GM20431 (cell line): ENCODE results near the gene SLC6A19.
"Not testable (repeated sequence)": the region's sequence is repeated elsewhere in the genome, so short reads cannot be mapped to it uniquely, and the experiment has no call there.

Source experiments
- in situ Hi-C: fragments of 300-500 bp; cut with MseI, MboI; formaldehyde crosslinking; loops from one replicate; pipeline ENCODE4 v1.15.0; 2020; ENCODE audit warnings: low sequenced_read_pairs; ENCODE audit not compliant: unreplicated experiment

The SLC6A19 gene

DNA sequence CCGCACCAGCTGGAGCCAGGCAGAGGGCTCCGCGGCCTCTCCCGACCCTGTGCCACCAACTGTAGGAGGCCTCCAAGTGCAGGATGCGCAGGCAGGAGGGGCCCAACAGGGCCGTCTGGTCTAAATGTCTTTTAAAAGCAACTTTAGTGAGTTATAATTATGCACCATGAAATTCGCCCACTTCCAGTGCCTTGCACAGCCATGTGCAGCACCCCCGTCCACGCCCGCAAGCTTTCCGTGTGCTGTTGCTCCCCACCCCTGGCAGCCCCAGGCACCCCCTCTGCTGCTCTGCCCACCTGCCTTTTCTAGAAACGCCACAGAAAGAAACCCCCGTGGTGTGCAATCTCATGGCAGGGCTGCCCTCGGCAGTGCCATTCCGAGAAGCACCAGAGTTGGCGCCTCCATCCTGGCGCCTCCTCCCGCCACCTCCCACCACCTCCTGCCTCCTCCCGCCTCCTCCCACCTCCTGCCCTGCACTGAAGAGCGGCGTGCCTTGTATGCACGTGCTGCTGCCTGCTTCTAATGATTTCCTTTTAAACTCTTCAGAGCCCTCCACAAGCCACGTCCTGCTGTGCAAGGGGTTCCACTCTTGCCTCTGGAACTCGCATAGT is 16.3 kb downstream of the SLC6A19 start:
- in situ Hi-C loops, result no loop called here

DNA sequence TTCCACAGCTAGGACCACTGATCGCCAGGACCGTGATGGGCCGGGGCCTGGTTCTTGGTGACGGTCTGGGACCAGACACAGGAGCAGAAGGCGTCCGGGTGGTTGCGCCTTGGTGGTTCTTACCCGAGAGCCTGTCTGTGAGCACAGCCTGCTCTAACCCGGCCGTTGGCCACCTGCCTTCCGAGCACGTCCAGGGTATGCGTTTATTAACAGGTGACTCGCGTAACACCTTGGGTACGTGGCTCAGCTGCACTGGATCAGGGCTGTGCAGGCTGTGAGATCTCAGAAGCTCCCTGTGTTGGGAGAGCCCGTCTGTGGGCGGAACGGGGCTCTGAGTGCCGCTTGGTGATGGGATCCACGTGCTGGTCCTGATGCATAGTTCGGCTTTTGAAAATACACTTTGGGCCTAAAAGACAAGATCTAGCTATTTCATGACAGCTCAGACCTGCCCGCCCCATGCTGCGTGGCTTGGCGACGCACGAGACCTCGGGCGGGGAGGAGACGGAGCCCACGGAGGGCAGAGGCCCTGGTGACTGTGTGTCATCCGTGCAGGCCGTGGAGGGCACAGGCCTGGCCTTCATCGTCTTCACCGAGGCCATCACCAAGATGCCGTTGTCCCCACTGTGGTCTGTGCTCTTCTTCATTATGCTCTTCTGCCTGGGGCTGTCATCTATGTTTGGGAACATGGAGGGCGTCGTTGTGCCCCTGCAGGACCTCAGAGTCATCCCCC is 17.1 kb downstream of the SLC6A19 start:
- in situ Hi-C loops, result no loop called here

DNA sequence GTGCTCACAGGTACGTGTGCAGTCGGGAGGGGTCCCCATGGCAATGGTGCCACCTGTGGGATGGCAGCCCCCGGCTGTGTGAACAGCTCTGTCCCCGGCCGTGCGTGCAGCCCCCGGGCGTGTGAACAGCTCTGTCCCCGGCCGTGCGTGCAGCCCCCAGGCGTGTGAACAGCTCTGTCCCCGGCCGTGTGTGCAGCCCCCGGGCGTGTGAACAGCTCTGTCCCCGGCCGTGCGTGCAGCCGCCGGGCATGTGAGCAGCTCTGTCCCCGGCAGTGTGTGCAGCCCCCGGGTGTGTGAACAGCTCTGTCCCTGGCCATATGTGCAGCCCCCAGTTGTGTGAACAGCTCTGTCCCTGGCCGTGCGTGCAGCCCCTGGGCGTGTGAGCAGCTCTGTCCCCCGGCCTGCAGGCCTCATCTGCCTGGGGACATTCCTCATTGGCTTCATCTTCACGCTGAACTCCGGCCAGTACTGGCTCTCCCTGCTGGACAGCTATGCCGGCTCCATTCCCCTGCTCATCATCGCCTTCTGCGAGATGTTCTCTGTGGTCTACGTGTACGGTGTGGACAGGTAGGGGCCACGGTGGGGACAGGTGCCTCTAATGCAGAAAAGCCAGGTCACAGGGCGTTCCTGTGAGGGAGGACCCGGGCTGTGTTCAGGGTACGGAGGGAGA is 17.8 kb downstream of the SLC6A19 start:
- in situ Hi-C loops, result no loop called here

DNA sequence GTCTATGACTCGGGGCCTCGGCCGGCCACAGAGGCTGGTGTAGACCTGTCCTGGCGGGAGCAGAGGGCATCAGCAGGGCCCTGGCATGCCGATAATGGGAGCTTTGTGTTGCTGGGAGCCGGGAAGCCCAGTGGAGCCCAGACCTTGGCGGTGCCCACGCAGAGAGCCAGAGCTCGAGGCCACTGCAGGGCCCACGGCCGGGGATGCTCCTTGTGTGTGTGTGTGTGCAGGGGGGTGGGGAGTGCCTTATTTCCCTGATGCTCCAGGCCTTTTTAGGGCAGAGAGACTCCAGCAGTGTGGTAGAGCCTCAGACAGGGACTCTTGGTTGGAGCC is 18.3 kb downstream of the SLC6A19 start:
- in situ Hi-C loops, result no loop called here

DNA sequence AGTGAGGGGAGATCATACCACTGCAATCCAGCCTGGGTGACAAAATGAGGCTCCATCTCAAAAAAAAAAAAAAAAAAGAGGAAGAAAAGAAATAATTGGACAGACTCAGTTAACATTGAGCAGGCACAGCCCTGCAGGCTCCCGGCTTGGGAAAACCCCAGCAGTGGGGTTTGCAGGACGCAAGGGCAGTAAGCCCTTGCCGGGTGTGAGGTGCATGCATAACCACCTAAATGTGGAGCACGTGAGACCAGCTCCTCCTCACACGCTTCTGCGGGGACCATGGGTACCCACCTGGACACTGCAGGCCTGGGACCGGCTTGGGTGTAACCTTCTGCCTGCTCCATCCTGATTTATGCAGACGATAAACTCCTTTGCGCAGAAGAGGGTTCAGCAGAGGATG is 19.0 kb downstream of the SLC6A19 start:
- in situ Hi-C loops, result no loop called here

DNA sequence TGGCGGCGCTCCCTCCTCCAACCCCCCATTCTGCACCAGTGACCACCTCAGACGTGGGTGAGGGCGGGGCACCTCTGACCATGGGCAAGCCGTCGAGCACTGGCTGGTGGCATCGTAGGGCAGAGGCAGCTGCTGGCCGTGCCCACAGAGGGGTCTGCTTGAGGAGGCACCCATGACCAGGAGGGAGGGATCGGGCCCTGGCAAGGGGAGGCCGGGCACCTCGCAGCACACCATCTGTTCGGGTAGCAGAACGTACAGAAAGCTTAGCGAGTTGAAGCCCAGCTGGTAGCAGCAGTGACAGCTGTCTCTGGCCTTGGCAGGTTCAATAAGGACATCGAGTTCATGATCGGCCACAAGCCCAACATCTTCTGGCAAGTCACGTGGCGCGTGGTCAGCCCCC is 19.4 kb downstream of the SLC6A19 start:
- in situ Hi-C loops, result no loop called here

DNA sequence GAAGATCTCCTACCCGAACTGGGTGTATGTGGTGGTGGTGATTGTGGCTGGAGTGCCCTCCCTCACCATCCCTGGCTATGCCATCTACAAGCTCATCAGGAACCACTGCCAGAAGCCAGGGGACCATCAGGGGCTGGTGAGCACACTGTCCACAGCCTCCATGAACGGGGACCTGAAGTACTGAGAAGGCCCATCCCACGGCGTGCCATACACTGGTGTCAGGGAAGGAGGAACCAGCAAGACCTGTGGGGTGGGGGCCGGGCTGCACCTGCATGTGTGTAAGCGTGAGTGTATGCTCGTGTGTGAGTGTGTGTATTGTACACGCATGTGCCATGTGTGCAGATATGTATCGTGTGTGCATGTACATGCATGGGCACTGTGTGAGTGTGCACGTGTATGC is 20.3 kb downstream of the SLC6A19 start:
- in situ Hi-C loops, result no loop called here

DNA sequence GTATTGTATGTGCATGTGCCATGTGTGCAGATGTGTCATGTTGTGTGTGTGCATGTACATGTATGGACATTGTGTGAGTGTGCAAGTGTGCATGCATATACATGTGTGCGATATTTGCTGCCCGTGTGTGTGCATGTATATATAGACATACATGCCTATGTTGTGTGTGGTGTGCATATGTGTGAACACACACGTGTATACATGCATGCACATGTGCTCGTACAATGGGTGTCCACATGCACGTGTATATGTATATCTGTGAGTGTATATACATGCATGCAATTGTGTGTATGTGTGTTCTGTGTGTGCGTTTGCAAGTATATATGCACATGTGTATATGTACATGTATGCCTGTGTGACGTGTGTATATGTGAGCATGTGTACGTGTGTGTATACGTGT is 20.8 kb downstream of the SLC6A19 start:
- in situ Hi-C loops, result no loop called here

DNA sequence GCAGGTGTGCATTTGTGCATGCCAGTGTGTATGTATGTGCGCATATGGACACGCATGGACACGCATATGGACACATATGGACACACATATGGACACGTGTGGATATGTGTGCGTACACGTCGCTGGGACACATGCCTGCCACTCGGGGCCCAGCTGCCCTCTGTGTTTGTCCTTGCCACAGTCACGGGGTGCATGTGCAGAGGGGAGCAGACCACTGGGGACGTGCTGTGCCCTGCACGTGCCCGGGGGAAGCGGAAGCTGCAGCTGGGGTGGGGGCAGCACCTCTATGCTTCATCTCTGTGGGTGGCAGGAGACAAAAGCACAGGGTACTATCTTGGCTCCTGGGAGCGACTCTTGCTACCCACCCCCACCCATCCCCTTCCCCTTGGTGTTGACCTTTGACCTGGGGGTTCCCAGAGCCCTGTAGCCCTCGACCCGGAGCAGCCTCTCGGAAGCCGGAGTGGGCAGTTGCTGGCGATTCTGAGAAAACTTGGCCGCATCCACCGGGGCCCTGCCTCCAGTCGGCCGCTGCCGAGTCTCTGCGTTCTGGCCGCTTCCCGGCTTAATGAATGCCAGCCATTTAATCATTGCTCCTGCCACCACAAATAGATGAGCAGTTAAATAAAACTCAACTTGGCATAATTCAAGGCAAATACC is 21.4 kb downstream of the SLC6A19 start:
- in situ Hi-C loops, result no loop called here

DNA sequence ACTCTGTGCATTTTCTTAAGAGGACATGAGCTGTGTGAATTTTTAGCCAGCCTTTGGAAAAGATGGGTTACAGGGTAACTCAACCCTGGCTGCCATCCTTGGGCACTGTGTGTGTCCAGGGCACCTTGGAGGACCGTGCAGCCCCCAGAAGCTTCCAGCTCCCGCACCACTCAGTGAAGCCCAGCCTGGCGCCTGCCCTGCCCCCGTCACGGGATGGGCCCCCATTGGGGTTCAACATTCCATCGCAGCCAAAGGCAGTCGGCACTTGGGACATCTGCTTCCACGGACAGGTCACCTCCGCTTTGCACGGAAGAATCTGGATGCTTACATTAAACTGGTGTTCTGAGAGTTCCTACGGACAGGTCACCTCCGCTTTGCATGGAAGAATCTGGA is 21.9 kb downstream of the SLC6A19 start:
- in situ Hi-C loops, result no loop called here

DNA sequence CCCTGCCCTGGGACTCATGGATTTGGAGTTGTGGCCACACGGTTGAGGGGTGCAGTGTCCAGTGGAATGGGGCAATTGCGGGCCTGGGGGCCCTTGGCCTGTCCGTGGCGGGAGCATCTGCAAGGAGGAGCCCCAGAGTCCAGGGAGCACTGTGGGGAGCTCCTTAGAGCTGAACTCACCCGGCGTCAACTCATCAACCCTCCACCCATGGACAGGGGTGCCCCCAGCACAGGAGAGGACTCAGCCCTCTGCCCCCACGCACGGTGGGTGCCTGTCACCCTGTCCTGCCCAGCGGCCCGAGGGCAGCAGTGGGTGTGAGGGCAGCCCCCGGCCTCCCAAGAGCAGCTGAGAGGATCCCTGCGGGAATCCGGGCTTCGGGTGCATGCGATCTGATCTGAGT is 23.2 kb downstream of the SLC6A19 start:
- in situ Hi-C loops, result no loop called here

DNA sequence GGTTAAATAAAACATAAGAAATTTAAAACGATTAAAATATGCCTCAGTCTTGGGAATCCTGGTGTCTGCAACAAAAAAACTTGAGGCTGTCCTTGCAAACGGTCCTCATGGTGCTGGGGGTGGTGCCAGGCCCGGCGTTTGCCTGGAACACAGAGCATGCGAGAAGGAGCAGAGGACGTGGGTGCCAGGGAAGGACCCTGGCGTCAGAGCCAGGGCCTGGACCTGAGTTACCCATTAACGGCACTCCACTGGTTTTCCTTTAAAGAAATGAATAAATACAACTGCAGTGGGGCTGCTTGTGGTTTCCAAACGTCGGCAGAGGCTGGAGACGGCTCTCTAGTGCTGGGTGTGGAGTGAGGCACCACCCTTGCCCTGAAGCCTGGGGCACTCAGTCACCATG is 23.7 kb downstream of the SLC6A19 start, which contains the start of gene SLC6A18:
SLC6A18 (plus strand) TSS at position 301 of the 400 bp plus-strand sequence; CDS start at position 398, 97 bp downstream.
- in situ Hi-C loops, result no loop called here

DNA sequence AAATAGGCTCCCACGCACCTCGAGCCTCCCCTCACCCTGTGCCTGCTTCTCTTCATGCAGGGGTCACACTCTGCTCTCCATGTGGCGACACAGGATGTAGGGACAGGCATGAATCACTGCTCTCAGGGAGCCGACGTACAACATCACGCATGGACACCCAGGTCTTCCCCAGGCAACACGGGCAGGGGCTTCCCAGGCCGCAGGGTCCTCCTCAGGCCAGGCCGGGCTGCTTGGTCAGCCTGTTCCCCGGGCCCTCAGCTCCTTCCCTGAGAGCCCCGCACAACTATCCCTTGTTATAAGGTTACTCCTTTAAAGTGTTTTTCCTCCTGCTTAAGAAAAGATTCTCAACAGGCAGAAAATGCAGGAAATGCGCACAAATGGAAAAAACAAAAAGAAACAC is 24.8 kb downstream of the SLC6A19 start:
- in situ Hi-C loops, result no loop called here

DNA sequence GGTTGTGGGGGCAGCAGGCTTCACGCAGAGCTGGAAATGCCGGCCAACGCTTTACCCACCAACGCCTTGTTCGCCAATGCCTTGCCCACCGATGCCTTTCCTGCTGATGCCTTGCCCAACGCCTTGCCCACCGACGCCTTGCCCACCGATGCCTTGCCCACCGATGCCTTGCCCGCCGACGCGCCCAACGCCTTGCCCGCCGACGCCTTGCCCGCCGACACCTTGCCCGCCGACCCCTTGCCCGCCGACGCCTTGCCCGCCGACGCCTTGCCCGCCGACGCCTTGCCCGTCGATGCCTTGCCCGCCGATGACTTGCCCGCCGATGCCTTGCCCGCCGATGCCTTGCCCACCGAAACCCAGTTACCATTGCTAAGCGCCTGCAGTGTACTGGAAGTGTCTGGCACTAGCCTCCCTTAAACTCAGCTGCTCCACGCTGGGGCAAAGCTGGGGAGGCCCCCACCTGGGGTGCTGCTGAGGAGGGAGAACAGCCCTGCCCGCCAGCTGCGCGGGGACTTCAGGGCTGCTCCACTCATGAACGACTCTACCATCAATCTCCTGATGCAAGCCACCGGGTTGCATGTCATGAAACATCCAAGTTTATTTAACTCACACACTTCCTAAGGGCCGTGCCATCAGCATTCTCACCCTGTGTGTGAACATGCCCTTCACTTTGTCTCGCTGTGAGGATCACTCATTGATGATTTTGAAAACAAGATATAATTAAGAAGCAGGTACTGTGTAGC is 25.6 kb downstream of the SLC6A19 start:
- in situ Hi-C loops, result no loop called here

DNA sequence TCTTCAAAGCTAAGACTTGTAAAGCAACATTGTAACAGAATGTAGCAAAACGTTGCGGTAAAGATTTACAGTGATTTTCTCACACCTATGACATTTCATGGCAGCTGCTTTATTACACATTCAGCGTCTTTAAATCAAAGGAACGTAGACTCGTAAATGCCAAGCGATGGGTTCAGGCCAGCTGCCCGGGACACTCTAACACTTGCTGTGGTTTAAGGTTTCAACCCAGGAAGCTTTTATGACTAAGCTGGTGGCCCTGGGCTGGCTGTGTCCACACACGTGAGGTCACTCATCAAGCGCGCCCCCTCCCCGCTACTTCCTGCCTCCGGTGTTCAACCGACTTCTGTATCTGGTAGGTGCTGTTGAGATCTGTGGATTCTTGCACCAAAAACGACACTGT is 26.3 kb downstream of the SLC6A19 start:
- in situ Hi-C loops, result no loop called here

DNA sequence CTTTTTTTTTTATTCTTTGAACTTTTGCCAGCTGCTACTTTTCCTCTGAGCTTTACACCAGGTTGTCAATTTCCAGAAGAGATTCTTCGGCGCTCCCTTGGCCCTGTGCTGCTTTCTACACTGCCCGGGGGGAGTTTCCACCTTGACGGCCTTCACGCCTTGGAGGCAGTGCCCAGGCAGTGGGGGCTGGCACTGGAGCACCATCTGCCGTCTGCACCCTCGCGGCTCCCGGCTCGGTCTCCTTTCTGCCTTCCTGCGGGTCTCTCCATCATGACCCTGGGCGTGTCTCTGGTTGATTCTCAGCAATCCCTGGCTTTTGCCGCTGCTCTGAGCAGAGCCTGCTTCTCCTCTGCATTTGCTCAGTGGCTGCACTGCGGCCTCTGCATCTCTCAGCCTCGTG is 26.7 kb downstream of the SLC6A19 start:
- in situ Hi-C loops, result no loop called here

DNA sequence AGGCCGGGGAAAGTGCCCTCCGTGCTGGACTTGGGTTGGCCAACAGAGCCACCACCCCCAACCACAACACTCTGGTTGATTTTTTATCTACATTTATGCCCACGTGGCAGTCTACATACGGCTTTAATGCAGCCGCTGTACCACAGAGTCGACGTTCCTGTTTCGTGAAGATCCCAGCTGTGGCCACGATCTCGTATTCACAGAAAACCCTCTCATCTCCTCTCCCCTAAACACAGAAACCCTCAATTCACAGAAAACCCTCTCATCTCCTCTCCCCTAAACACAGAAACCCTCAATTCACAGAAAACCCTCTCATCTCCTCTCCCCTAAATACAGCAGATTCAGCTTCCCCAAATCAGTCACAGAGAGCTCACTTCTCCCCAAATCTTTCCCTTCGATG is 27.6 kb downstream of the SLC6A19 start:
- in situ Hi-C loops, result not testable (repeated sequence)

DNA sequence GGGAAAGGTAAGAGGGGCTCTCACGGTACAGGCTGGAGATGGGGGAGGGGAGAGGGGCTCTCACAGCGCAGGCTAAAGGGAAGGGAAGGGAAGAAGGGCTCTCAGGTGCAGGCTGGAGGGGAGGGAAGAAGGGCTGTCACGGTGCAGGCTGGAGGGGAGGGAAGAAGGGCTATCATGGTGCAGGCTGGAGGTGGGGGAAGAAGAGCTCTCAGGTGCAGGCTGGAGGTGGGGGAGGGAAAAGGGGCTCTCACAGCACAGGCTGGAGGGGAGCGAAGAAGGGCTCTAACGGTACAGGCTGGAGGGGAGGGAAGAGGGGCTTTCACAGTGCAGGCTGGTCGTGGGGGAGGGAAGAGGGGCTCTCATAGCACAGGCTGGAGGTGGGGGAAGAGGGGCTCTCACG is 28.4 kb downstream of the SLC6A19 start:
- in situ Hi-C loops, result no loop called here

DNA sequence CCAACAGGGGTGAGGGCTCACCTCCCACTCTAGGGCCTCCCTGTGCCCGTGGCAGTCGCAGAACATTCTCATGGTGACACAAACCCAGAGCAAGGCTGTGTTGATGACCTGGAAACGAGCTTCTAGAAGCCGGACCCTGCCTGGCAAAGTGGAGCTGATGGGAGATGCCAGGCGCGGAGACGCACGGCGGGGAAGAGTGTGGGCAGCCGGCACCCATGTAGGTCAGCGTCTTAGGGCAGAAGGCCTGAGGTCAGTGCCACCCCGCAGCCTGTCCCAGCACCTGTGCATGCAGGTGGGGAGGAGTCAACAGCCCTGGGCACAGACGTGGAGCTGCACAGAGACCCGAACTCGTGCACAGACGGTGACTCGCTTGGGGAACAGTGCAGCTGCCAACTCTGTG is 29.2 kb downstream of the SLC6A19 start:
- in situ Hi-C loops, result no loop called here

DNA sequence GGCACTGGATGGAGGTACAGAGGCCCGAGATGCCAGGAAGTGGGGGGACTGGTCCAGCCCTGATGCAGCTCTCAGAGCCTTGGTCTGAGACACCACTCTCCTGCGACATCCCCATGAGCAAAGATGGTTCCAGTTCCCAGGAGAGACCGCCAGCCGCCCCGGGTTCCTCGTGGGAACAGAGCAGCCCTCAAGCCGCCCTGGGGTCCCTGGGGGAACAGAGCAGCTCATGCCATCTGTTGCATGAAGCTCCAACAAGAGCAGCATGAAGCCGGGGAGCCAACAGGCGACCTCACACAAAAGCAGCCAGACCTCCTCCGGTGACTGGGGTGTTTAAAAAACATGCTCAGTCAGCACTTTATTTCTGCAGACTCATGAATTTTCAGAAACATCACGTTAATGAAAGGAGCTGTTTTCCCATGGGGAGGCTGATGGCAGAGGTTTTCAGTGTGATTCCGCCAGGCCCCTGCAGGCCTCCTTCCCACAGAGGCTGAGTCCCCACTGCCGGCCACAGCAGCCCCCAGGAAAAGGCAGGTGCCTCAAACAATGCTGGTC is 30.0 kb downstream of the SLC6A19 start:
- in situ Hi-C loops, result no loop called here
